ENCODE data around the gene MEF2C. TPM values are rescaled to one million over a fixed set of nuclear protein-coding genes. Genes with fewer than 3 reads are reported as not detected.
"Not testable (repeated sequence)": the region's sequence is repeated elsewhere in the genome, so short reads cannot be mapped to it uniquely, and the experiment has no call there.

Gene MEF2C
- total and polyA plus RNA-seq, 2 donors (not counting 1 experiment from before 2014, with no cell fraction given): 12.2 to 15.7 TPM

- DNase-seq (ENCODE audit: low read depth in 2 of 2): no peak
- Histone ChIP-seq H3K9me3 (ENCODE audit: control insufficient read depth, insufficient read depth, low read depth, low read length) (no peaks in the 10 kb centered on the region), H3K27me3 (ENCODE audit: control insufficient read depth, insufficient read depth, low read length) (no peaks in the 10 kb centered on the region), H3K4me1 (ENCODE audit: control insufficient read depth, extremely low read depth, insufficient read depth, low read length) (peaks cover 2% of the 10 kb centered on the region), H3K36me3 (ENCODE audit: control insufficient read depth, insufficient read depth, low read length) (no peaks in the 10 kb centered on the region), H3K79me2 (ENCODE audit: control insufficient read depth, insufficient read depth, low read length) (no peaks in the 10 kb centered on the region), H3K27ac (ENCODE audit: insufficient read depth, low read length) (no peak overlapping the region), H3K9ac (ENCODE audit: insufficient read depth, low read length) (no peak overlapping the region), H4K20me1 (ENCODE audit: control insufficient read depth, extremely low read depth, insufficient read depth, low read length) (no peaks in the 10 kb centered on the region), H3K4me2 (ENCODE audit: extremely low read depth, insufficient read depth, low read length) (no peak overlapping the region), H3K4me3 (replicated peaks in 1 of 4; ENCODE audit: control extremely low read depth in 1 of 4, insufficient read depth in 1 of 4, low read depth in 3 of 4, low read length in 4 of 4) (no peak overlapping the region), H2AFZ (ENCODE audit: low read length) (no peak overlapping the region)
- TF ChIP-seq CTCF (conservative IDR thresholded peaks at IDR 0.05 in 1 of 2, IDR thresholded peaks at IDR 0.05 in 1 of 2; ENCODE audit: low read depth in 1 of 2, low read length in 2 of 2) (no peak), EZH2 (IDR thresholded peaks at IDR 0.05; ENCODE audit: low read length, missing control alignments) (no peak)
Observed at GRCh38 chr5:88924330-88924657, 41.3 kb upstream of the MEF2C start.

DNA sequence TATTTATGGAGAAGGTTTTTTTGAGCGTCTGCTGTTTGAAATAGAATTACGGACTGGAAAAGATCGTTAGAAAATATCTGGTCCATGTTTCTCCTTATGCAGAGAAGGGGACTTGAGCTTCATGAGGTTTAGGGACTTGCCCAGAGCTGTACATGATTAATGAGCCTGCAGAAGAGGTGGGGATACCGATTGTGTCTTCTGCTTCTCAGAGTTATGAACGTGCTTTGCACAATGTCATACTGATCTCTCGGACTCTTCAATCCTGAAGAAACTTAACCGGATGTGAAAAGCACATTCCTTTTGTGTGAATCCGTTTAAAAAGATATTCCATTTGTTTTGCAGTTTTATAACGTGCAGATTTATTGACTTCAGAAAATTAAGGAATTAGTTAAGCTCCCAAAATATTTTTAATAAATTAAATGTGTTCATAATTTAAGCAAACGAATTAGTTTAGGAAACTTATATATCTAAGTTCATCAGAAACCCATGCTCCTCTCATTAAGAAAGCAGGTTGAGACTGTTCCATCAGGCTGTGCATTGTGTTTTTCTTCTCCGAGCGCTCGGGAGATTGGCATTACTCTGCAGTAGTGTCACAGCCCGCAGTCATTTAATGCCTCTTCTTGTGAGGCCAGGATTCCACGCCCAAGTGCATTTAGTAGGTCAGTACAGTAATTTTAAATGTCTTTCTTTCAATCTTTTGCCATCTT lies 40.8 kb upstream of the MEF2C start:
- no peak overlapping the region for H3K4me3 ChIP-seq (replicated peaks in 1 of 4; ENCODE audit: control extremely low read depth in 1 of 4, insufficient read depth in 1 of 4, low read depth in 3 of 4, low read length in 4 of 4)
- no peaks in the 10 kb centered on the region for H3K27me3 ChIP-seq (ENCODE audit: control insufficient read depth, insufficient read depth, low read length)
- H2AFZ ChIP-seq (ENCODE audit: low read length): no peak overlapping the region
- no peak for TF ChIP-seq EZH2 (IDR thresholded peaks at IDR 0.05; ENCODE audit: low read length, missing control alignments)
- no peak for TF ChIP-seq CTCF (conservative IDR thresholded peaks at IDR 0.05 in 1 of 2, IDR thresholded peaks at IDR 0.05 in 1 of 2; ENCODE audit: low read depth in 1 of 2, low read length in 2 of 2)
- no peak overlapping the region for H3K4me2 ChIP-seq (ENCODE audit: extremely low read depth, insufficient read depth, low read length)
- H3K79me2 ChIP-seq (ENCODE audit: control insufficient read depth, insufficient read depth, low read length): no peaks in the 10 kb centered on the region
- no peaks in the 10 kb centered on the region for H3K9me3 ChIP-seq (ENCODE audit: control insufficient read depth, insufficient read depth, low read depth, low read length)
- no peak overlapping the region for H3K27ac ChIP-seq (ENCODE audit: insufficient read depth, low read length)
- H3K4me1 ChIP-seq (ENCODE audit: control insufficient read depth, extremely low read depth, insufficient read depth, low read length): peaks cover 2% of the 10 kb centered on the region
- no peaks in the 10 kb centered on the region for H3K36me3 ChIP-seq (ENCODE audit: control insufficient read depth, insufficient read depth, low read length)
- H3K9ac ChIP-seq (ENCODE audit: insufficient read depth, low read length): no peak overlapping the region
- H4K20me1 ChIP-seq (ENCODE audit: control insufficient read depth, extremely low read depth, insufficient read depth, low read length): no peaks in the 10 kb centered on the region
- no peak for DNase-seq (ENCODE audit: low read depth in 2 of 2)

- not testable (repeated sequence) for H3K4me3 ChIP-seq (replicated peaks in 1 of 4; ENCODE audit: control extremely low read depth in 1 of 4, insufficient read depth in 1 of 4, low read depth in 3 of 4, low read length in 4 of 4); H3K79me2 ChIP-seq (ENCODE audit: control insufficient read depth, insufficient read depth, low read length); H2AFZ ChIP-seq (ENCODE audit: low read length); H3K9ac ChIP-seq (ENCODE audit: insufficient read depth, low read length); H3K36me3 ChIP-seq (ENCODE audit: control insufficient read depth, insufficient read depth, low read length); H3K9me3 ChIP-seq (ENCODE audit: control insufficient read depth, insufficient read depth, low read depth, low read length); H3K4me2 ChIP-seq (ENCODE audit: extremely low read depth, insufficient read depth, low read length); H4K20me1 ChIP-seq (ENCODE audit: control insufficient read depth, extremely low read depth, insufficient read depth, low read length); DNase-seq (ENCODE audit: low read depth in 2 of 2); H3K27ac ChIP-seq (ENCODE audit: insufficient read depth, low read length); H3K4me1 ChIP-seq (ENCODE audit: control insufficient read depth, extremely low read depth, insufficient read depth, low read length); H3K27me3 ChIP-seq (ENCODE audit: control insufficient read depth, insufficient read depth, low read length)
Observed at GRCh38 chr5:88912743-88913142, 29.8 kb upstream of the MEF2C start.

GRCh38 chr5:88911059-88911572 lies 28.1 kb upstream of the MEF2C start:
- not testable (repeated sequence) for H3K79me2 ChIP-seq (ENCODE audit: control insufficient read depth, insufficient read depth, low read length); H3K4me3 ChIP-seq (replicated peaks in 1 of 4; ENCODE audit: control extremely low read depth in 1 of 4, insufficient read depth in 1 of 4, low read depth in 3 of 4, low read length in 4 of 4); H3K27ac ChIP-seq (ENCODE audit: insufficient read depth, low read length); H3K27me3 ChIP-seq (ENCODE audit: control insufficient read depth, insufficient read depth, low read length); DNase-seq (ENCODE audit: low read depth in 2 of 2); H3K9ac ChIP-seq (ENCODE audit: insufficient read depth, low read length); H3K36me3 ChIP-seq (ENCODE audit: control insufficient read depth, insufficient read depth, low read length); H3K4me2 ChIP-seq (ENCODE audit: extremely low read depth, insufficient read depth, low read length); H3K4me1 ChIP-seq (ENCODE audit: control insufficient read depth, extremely low read depth, insufficient read depth, low read length); H2AFZ ChIP-seq (ENCODE audit: low read length); H3K9me3 ChIP-seq (ENCODE audit: control insufficient read depth, insufficient read depth, low read depth, low read length); H4K20me1 ChIP-seq (ENCODE audit: control insufficient read depth, extremely low read depth, insufficient read depth, low read length)

DNA sequence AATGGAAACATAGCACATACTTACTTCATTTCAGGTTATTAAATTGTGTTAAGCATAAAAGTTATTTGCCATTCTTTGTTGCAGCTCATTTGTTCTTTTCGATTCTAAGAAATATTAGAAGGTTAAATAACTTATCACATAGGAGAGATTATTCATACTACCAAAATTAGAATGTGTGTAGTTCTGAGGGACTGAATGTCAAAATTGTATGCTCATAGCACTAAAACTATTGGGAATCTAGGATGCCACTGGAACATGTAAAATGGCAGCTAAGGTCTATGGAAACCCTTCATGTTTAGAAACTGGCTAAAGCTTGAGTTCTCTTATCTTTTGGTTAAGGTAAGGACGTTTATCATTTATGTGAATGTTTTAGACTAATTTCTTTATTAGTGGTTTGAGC lies 21.5 kb upstream of the MEF2C start:
- not testable (repeated sequence) for H3K9ac ChIP-seq (ENCODE audit: insufficient read depth, low read length); H3K4me2 ChIP-seq (ENCODE audit: extremely low read depth, insufficient read depth, low read length); H3K36me3 ChIP-seq (ENCODE audit: control insufficient read depth, insufficient read depth, low read length); H3K9me3 ChIP-seq (ENCODE audit: control insufficient read depth, insufficient read depth, low read depth, low read length); DNase-seq (ENCODE audit: low read depth in 2 of 2); H3K4me1 ChIP-seq (ENCODE audit: control insufficient read depth, extremely low read depth, insufficient read depth, low read length); H3K4me3 ChIP-seq (replicated peaks in 1 of 4; ENCODE audit: control extremely low read depth in 1 of 4, insufficient read depth in 1 of 4, low read depth in 3 of 4, low read length in 4 of 4); H3K79me2 ChIP-seq (ENCODE audit: control insufficient read depth, insufficient read depth, low read length); H3K27ac ChIP-seq (ENCODE audit: insufficient read depth, low read length); H4K20me1 ChIP-seq (ENCODE audit: control insufficient read depth, extremely low read depth, insufficient read depth, low read length); H3K27me3 ChIP-seq (ENCODE audit: control insufficient read depth, insufficient read depth, low read length); H2AFZ ChIP-seq (ENCODE audit: low read length)
